ENCODE results near the gene OPCML.

Gene OPCML

DNA sequence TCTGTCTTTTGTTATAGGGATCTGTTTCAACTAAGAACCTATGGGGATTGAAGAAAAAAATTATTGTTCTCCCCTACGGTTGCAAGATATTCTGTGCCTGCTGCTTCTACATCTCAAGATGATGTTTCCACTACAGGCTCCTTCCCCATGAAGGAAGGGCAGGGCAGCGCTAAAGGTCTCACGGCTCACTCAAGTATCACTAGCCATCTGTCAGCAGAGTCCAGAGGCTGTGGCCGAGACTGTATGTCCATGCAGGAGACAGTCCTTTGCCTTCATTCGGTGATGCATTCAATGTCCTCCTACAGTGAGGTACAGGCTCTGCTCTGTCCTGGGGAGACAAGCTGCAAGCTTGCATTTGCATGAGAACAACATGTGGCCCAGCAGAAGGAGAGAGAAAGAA is 518.0 kb downstream of the OPCML start:
- no peak for DNase-seq

DNA sequence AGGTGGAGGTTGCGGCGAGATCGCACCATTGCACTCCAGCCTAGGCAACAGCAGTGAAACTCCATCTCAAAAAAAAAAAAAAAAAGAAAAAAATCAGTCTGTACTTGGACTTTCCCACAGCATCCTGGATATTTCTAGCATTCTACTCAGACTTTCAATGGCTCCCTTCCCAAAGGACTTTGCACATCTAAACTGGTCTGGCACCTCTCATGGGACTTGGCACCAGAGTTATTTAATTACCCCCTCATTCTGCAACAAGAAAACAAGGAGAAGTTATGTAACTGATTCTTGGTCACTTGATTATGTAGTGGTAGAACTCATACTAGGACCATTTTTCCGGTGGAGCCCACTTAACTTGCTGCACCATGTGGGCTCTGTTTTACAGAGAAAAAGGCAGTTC is 519.5 kb downstream of the OPCML start:
- DNase-seq = no peak

DNA sequence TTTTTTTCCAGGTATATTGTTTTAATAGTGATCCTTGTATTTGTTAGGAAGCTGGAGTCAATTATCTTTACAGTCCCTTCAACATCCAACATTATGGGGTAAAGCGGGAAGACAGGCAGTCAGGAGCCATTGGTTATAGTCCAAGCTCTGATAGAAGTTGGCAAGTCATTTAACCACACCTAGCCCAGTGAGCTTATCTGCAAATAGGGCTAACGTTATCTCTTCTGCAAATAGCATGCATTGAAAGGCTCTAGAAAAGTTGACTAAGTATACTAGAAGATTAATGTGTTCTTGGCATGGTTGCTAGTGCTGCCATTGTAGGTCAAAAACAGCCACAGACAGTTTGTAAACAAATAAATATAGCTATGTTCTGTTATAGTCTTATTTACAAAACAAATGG is 520.7 kb downstream of the OPCML start:
- DNase-seq = no peak

DNA sequence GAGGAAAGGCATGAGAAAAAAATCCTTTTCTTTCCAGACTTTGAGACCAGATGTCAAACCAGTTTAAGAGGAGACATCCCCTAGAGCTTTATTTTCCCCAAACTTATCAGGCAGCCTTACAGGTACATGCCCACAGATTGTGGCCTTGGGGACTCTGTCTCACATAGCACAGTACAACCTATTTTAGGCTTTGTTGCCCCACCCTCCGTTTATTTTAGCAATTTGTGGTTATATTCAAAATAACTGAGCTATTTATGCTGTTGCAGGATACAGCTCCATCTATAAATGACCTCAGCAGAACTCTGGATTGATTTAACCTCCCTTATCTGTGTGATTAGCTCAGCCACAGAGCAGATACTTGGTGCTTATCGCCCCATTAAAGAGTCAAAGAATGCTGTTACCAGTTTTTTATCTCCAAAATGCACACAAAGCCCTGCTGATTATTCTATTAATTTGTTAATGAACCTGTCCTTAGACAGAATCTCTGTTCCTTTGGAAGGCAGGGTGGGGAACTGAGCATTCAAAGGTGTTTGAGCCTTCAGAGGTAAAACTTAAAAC is 525.2 kb downstream of the OPCML start:
- DNase-seq = no peak

DNA sequence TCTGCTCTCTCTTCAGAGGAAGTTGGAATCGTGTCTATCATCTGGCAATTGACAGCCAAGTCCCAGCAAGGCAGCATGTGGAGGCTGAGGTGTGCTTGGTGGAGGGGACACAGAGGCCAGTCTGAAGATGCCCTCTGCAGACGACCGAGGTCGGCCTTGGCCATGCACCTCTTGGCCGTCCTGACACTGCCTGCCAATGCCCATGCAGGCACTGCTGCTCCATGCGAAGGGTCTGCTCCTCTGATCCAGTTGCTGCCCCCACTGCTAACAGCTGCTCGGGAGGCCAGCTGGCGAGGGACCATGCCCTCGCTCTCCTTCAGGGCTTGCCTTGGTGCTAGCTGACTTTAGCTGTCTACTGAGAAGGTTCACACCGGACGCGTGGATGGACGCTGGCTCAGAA is 527.9 kb downstream of the OPCML start:
- DNase-seq = no peak

DNA sequence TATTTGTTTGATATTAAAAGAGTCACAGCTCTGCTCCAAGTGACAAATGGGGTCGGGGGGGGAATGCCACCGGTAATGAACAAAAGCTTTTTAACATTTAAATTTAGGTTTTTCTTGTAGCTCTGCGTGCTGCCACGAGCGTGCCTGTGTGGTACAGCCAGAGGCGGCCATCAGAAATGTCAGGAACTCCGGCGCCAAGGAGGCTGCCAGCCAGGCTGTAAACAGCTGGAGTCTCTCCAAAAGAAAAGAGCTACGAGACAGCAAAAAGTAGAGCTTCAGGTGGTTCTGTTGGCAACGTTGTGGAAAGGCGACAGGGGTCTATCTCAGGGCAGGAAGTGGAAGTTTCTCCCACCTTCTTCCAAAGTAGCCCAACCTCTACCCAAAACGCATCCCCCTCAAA is 532.8 kb downstream of the OPCML start:
- DNase-seq = no peak

DNA sequence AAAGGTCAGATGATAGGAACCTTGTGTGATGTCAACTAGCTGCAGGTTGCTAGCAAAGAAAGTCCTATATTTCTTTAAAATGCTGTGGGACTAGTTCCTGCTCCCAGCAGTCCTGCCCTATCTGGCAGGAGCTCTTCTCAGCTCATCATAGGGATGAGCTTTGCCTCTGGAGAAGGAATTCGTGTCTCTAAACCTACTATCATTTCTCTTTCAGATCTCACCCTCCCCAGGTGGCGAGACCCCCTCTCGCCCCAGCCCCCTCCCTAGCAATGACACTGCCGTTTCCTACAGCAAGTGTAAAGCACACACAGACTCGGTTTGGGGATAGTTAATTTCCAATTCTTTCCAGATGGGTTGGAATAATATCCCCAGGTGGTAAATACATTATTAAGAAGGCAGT is 533.3 kb downstream of the OPCML start:
- DNase-seq = no peak

DNA sequence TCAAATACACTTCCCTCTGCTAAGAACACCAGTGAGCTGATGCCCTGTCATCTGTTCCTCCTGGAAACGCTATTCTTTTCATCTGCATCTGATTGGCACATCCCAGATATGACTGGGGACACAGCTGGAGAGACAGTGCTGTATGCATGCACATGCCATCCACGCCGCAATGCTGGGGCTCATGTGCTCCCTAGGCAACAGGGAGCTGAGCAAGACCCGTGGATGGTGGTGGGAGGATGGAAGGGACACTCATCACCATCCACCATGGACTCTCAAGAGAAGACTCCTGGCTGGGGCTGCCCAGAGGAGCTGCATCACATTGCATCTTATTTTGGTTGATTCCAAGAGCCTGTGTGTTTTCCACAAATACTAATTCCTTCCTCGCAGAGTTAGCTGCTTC is 534.9 kb downstream of the OPCML start:
- DNase-seq = no peak

DNA sequence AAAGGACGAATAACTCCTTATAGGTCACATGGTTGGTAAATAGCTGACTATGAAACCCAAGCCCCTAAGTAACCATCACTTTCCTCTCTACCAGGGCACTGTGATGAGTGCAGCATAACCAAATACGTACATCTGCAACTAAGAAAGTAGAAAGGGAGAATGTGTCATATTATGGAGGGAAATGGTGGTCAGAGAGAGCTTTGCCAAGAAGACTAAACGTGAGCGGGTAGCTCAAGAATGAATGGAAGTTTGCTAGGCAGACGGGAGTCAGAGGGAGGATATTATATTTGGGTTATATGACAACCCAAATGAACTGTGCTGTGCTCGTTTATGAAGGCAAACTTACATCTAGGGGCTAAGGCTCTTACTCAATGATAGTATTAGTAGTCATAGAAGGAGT is 537.3 kb downstream of the OPCML start:
- DNase-seq = no peak

DNA sequence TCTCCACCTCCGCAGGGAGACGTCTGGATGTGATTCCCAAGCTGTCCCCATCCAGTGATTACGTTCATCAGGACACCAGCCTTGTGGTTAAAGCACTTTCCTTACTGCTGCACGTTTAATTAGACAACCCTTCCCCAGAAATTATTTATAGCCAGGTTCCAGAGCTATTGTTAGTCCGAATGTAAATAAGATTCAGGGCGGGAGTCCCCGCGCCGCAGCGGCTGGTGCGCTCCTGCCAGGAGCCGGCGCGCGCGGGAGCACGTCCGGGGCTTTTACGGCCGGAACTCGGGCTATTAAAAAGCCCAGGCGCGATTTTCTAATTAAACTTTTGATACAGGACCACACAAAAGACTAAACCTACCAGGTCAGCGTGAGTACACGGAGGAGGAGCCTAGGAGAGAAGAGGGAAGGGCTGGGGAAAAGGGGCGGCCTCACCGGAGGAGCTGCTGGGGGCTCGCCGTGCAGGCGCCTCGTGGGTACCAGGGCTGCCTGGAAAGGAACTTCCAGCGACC is 538.3 kb downstream of the OPCML start:
- DNase-seq = no peak

DNA sequence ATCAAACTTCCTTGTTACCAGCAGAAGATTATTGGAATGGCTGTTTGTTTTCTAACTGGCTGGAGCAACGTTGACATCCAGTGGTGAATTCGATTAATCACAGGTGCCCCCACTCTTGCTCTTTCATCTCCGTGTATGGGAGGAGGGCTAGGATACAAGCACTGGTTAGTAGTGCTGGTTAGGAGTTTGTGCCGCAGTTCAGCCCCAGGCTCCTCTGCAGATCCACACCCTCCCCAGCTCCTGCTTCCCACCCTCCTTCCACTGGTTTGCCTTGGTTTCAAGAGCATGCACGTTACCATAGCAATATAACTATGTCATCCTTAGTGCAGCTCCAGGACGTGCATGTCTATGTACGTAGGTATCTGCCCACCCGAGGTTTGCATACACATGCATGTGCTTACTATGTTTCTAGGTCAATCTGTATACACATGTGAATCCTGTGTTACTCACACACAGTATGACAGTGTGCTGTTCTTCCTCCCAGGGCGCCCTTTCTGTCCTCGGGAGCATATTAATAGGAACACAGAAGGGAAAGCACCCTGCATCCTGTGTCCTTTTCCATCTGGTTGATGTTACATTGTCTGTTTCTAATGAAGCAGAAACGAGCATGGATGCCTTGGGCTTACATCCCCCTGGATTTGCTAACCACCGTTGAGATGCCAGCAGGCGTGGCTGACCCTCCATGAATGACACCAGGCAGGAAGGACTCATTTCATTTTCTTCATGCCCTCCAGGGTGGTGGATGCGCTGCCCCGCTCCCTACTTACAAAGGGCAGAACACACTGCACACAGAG is 539.3 kb downstream of the OPCML start:
- DNase-seq = no peak

DNA sequence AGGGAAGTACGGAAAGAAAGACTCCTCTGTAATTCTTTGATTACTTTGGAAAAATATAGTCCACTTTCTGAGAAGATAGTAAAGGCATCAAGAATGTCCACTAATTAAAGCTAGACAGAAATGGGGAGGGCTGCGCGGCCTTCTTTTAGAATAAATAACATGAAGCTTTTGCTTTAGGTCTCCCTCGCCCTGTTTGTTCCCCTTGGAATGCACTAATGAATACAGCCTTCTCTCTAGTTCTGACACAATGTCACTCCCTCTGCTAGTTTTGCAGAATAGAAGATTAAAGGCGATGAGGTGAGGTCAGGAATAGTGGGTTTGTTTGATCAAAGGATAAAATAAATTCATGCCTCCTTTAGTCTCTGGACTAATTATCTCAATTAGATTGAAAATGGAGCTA is 543.9 kb downstream of the OPCML start:
- DNase-seq = no peak

DNA sequence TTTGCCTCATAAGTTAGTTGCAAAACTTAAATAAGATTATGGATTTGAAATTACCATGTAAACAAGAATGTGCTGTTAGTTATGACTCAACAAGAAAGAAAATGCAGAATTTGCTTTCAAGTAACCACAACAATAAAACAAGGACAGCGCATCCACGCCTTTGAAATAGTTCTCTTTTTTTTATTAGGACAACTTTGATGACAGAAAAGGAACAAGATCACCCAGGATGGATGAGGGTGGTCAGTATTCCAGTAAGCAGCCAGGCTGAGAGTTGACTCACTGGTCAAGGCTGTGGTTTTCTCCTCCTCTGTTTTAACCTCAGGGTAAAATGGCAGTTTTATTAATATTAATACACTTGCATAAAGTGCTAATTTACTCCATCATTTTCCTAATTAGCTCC is 544.4 kb downstream of the OPCML start:
- no peak for DNase-seq

DNA sequence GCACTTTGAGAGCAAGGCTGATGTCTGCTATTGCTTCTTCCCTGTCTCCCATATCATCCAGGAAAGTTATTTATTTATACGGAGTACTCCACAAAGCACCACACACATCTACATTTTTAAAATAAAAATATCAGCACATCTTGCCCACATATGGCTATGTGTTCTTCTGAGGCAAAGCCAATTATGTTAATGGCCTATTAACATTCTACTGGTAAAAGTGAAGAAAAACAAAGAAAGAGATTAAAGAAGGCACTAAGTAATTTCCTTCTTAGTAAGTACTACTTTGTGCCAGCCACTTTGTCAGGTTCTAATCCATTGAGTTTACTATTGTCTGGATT is 548.7 kb downstream of the OPCML start:
- DNase-seq = no peak

DNA sequence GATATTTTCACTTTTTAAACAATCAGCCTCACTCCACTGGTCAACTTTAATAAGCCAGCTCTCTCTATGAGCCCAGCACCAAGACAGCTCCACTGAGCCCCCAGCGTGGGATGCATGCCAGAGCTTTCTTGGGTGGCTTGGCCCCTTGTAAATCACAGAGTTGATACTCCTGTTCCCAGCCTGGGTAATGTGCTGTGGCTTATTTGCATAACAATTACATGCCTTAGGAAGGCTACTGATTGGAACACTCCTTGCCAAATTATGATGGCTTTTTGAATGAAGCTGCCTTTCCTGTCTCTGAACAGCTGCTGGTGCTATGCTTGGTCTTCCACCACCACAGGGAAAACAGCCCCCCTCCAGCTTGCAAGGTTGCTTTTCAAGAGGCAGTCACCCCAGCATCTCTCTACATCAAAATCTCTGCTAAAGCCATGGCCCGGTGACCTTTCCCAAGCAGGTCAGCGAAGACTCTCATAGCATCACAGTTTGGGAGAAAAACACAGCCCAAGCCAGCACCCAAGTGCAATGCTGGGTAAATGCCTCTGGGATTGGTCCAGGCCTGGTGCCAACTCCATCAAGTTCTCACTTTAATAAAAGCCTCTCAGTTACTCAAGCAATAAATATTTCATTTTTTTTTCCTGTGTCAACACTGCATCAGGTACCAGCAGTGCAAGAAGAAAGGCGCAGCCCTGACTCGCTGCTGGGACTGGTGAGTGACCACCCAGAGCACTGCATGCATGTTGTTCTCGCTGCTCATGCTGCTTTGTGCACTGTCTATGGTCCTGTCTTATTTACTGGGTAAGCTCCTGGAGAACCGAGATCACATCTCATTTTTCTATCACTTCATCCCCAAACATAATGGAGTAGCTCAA is 549.3 kb downstream of the OPCML start:
- DNase-seq = no peak

DNA sequence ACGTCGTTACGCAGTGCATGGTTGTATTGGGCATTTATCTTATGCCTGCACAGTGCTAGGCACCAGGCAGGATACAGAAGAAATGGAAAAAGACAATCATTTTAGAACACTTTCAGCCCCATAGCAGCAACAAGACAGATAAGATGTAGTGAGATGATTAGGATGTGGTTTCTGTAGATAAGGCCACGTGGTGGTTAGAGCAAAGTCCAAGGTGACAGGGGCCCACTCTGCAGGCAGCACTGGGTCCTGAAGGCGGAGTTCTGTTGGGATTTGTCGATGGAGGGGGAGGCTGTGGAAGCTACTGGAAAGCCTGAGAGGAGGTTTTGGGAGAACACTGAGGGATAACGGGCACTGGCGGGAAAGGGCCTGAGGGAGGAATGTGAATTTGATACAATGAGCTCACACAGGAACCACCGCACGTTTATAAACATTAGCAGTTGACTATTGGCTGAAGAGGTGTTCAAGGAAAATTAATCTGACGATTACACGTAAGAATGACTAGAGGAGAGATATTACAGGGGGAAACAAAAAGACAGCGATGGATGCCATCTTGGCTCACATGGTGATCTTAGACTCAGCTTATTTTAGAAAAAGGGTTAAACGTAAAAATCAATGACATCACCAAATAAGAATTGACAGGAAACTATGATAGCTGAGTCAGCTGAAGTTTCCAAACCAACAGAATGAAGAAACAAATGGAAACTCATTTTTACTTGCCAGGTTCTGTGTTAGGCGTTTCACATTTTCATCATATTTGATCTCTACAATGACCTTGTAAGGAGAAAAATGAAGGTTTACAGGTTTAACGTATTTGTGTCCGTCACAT is 551.0 kb downstream of the OPCML start:
- no peak for DNase-seq

DNA sequence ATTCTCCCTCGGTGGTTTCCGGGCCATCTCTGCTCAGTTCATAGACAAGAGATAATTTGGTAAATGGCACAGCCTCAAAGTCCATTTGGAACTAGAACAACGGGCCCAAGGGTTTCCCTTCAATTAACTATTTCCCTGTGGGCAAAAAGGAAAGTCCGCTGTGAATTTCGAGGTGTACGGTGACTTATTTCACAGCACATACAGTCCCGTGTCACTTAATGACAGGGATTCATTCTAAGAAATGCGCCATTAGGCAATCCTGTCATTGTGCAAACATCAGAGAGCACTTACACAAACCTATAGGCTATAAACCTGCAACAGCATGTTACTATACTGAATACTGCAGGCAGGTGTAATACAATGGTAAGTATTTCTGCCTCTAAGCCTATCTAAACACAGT is 551.6 kb downstream of the OPCML start:
- DNase-seq = no peak

DNA sequence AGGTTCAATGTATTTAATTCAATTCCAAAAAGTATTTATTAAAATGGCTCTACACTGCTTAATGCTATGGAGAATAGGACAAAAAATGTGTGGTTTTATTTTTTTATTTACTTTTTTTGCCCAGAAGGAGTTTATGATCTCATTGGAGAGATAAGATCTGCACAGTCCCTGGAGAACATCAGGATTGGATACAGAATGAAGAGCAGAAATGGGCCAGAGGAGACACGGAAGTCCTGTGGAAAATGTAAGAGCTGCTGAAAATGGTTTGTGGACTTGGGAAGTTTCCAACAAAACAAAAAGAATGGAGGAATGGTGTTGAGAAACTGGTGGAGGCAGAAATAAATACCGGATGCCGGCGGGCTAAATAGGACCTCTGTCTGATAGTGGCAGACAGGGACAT is 554.6 kb downstream of the OPCML start:
- DNase-seq = no peak

DNA sequence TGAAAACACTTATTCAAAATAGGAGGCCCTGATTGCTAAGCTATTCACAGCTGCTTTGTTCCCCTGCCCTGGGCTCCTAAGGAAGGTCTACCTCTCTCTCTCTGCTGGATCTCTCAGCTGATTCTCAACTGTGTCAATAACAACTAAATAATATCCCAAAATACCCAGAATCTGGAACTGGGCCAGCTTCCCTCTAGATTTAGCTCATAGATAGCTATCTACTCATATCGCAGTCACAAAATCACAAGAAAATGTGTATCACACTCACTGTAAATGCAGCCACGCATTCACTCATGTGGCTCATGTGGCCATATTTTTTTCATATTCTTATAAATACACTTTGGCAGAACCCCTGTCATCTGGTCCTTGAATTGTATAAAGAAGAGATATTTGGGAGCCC is 555.1 kb downstream of the OPCML start:
- DNase-seq = no peak

DNA sequence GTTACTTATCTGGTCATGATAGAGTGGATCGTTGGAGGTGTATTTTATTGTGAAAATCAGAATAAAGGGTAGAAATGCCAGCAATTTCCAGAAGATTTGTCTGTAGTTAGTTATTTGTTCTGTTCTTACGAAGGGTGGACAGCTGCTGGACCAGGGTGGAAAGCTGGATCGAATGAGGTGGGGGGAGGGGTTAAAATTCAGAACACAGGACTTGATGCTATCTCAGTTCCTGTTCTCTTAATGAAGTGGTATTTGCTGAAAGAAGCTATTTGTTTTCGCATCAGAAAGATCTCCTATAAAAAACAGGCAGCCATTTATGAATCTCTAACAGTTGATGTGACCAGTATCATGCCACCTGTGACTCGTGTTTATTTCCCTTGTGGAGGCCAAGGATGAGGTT is 556.2 kb downstream of the OPCML start:
- DNase-seq = no peak

DNA sequence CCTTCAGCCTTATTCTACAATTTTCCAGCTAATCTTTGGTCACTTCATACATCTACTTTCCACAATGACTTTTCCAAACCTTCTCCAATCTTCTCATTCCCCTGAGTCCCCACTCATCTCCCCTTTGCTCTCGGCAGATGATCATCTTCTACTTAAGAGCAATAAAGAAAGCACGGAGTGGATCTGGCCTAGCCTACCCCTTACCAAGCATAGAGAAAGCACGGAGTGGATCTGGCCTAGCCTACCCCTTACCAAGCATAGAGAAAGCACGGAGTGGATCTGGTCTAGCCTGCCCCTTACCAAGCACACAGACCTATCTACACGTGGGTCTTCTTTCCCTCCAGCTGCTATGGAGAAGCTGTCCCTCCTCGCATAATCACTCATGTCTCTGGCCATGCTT is 558.6 kb downstream of the OPCML start:
- DNase-seq = no peak

DNA sequence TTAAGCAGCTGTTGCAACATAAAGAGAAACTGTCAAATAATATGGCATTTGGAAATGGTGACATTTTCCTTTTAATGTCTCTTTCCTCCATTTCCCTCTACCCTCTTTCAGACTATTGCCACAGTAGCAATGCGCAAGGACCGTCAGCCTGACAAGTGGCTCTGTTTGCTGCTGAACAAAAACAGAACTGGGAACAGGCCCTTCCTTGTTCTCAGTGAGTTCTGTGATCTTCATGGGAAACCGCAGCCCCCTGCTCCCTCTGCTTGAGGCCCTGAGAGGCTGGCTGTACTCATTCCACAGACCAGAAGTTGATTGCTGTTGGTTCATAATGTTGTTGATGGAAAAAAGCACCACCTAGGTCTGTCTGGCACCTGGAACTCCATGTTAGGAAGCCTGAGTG is 559.7 kb downstream of the OPCML start:
- no peak for DNase-seq

DNA sequence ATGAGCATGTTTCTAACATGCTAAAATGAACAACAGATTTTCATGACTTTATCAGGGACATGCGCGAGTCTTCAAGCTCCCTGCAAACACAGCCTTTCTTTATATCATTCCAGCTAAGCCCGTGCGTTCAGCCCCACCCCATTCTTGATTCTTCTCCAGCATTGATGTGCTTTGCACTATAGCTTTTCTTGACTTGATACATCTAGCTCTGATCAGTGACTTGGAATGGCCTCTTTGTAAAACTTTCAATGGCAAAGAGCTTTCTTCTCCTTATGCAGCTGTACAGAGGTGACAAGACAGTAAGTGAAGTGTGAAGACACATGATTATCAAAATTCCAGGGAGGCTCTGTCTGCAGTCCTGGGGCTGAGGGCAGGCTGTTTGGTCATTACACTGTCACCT is 561.0 kb downstream of the OPCML start:
- no peak for DNase-seq

All from stimulated activated CD4-positive, alpha-beta T cell treated with anti-CD3 and anti-CD28 coated beads, Interleukin-1b, Interleukin-23, amount 100 ng/mL, for 48 hours (primary cell).